Posterior cingulate gyrus (tissue), 11 donors: ENCODE results near the gene SIRT7.
"Not testable (repeated sequence)": the region's sequence is repeated elsewhere in the genome, so short reads cannot be mapped to it uniquely, and the experiment has no call there.

Source experiments
- DNase-seq, 10 donors: peaks; one replicate each; pipeline versions ENCODE4 v3.0.0 to v3.0.0-alpha.2; 2020 to 2021; ENCODE audit warnings: mixed read lengths in 3 of 10
- intact Hi-C: fragments of 100-400 bp; cut with DNase I; formaldehyde crosslinking; loops from one replicate; pipeline ENCODE4 v1.15.1; 2023

SIRT7 gene

GRCh38 chr17:81921996-81922565 lies 4.1 kb upstream of the SIRT7 start:
- intact Hi-C loops, result no loop called here
- DNase-seq, result no peak

GRCh38 chr17:81921537-81921862 lies 3.5 kb upstream of the SIRT7 start:
- intact Hi-C loops, result no loop called here
- no peak for DNase-seq

- intact Hi-C loops, result no loop called here
- no peak for DNase-seq
Measured at GRCh38 chr17:81920612-81921536, 2.9 kb upstream of the SIRT7 start.

GRCh38 chr17:81918832-81919545 lies 1.0 kb upstream of the SIRT7 start:
- intact Hi-C loops, result no loop called here
- DNase-seq, result no peak

- DNase-seq, intact Hi-C loops: not testable (repeated sequence)
Measured at GRCh38 chr17:81918333-81918669, 325 bp upstream of the SIRT7 start.

- DNase-seq, result no peak
- intact Hi-C loops, result no loop called here
Measured at GRCh38 chr17:81916234-81917001, 1.6 kb downstream of the SIRT7 start.

- DNase-seq, result no peak
- intact Hi-C loops, result no loop called here
Measured at GRCh38 chr17:81915331-81915730, 2.6 kb downstream of the SIRT7 start.

- DNase-seq, result no peak
- intact Hi-C loops, result no loop called here
Measured at GRCh38 chr17:81914103-81914850, 3.7 kb downstream of the SIRT7 start.

GRCh38 chr17:81913394-81914102 lies 4.4 kb downstream of the SIRT7 start:
- DNase-seq, result no peak
- intact Hi-C loops, result no loop called here

- DNase-seq, result no peak
Measured at GRCh38 chr17:81912441-81913309, 5.3 kb downstream of the SIRT7 start.

GRCh38 chr17:81911969-81912368 lies 6.0 kb downstream of the SIRT7 start:
- intact Hi-C loops, result no loop called here

More at GRCh38 chr17:81912441-81913309, 5.3 kb downstream of the SIRT7 start:
- intact Hi-C loops, result no loop called here

GRCh38 chr17:81911277-81911961 lies 6.6 kb downstream of the SIRT7 start, which contains the start of gene PCYT2:
PCYT2 (minus strand) TSS chr17:81911399; CDS start chr17:81911355, 44 bp downstream.
- intact Hi-C loops, result no loop called here
- DNase-seq, result peak; percentile 81 to 99 (median 94)

More at GRCh38 chr17:81911969-81912368, 6.0 kb downstream of the SIRT7 start:
- DNase-seq, result no peak

GRCh38 chr17:81910840-81911276 lies 7.1 kb downstream of the SIRT7 start:
- intact Hi-C loops, result no loop called here
- peak in 1 of 10 donors; percentile 93 for DNase-seq

- intact Hi-C loops, result no loop called here
- no peak for DNase-seq
Measured at GRCh38 chr17:81909966-81910839, 7.8 kb downstream of the SIRT7 start.

- no peak for DNase-seq
- intact Hi-C loops, result no loop called here
Measured at GRCh38 chr17:81909231-81909630, 8.7 kb downstream of the SIRT7 start.

GRCh38 chr17:81908793-81909192 lies 9.2 kb downstream of the SIRT7 start:
- DNase-seq, result no peak
- intact Hi-C loops, result no loop called here
